ENCODE data around the gene TMEM221. TPM values are rescaled to one million over a fixed set of nuclear protein-coding genes. Genes with fewer than 3 reads are reported as not detected.

Gene TMEM221
- total RNA-seq, 1 donor from 2014 or later: not detected

- FAIRE-seq (no peak), DNase-seq (ENCODE audit: low read depth) (no peak)
- Histone ChIP-seq H3K36me3 (ENCODE audit: control insufficient read depth, insufficient read depth, low read length) (no peaks in the 10 kb centered on the region), H3K4me3 (ENCODE audit: low read depth, low read length) (no peak overlapping the region), H3K27me3 (ENCODE audit: control insufficient read depth, insufficient read depth, low read length) (no peaks in the 10 kb centered on the region)
- no peak for TF ChIP-seq CTCF (IDR thresholded peaks at IDR 0.05; ENCODE audit: insufficient read depth, low read length, severe bottlenecking)
Measured at GRCh38 chr19:17411801-17412200, 36.7 kb downstream of the TMEM221 start.

DNA sequence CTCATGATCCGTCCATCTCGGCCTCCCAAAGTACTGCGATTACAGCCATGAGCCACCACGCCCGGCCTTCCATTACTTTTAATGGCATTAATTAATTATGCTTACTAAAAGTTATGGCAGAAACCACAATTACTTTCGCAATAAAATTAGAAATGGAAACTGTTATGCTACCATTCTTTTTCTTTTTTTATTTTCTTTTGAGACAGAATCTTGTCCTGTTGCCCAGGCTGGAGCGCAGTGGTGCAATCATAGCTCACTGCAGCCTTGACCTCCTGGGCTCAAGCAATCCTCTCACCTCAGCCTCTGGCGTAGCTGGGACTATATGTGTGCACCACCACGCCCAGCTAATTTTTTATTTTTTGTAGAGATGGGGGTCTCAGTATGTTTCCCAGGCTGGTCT, 38.5 kb downstream of the TMEM221 start:
- H3K4me3 ChIP-seq (ENCODE audit: low read depth, low read length): no peak overlapping the region
- no peak for TF ChIP-seq CTCF (IDR thresholded peaks at IDR 0.05; ENCODE audit: insufficient read depth, low read length, severe bottlenecking)
- H3K27me3 ChIP-seq (ENCODE audit: control insufficient read depth, insufficient read depth, low read length): no peaks in the 10 kb centered on the region
- FAIRE-seq: no peak
- no peaks in the 10 kb centered on the region for H3K36me3 ChIP-seq (ENCODE audit: control insufficient read depth, insufficient read depth, low read length)
- DNase-seq (ENCODE audit: low read depth): no peak

DNA sequence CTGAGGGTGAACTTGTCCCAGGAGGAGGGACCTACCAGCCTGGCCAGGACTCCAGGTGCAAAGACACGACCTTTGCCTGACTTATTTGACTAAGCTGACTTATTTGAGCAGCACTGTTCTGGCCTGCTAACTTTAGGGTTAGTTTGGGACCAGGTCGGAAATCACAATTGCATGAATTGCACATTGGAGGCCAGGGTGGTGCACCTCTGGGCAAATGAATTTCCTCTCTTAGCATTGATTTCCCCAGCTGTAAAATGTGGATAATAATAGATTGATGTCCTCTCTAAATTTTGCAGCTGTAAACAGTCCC, 41.6 kb downstream of the TMEM221 start:
- DNase-seq (ENCODE audit: low read depth): no peak
- FAIRE-seq: no peak
- Histone ChIP-seq H3K4me3 (ENCODE audit: low read depth, low read length) (no peak overlapping the region), H3K36me3 (ENCODE audit: control insufficient read depth, insufficient read depth, low read length) (no peaks in the 10 kb centered on the region), H3K27me3 (ENCODE audit: control insufficient read depth, insufficient read depth, low read length) (no peaks in the 10 kb centered on the region)
- no peak for TF ChIP-seq CTCF (IDR thresholded peaks at IDR 0.05; ENCODE audit: insufficient read depth, low read length, severe bottlenecking)

DNA sequence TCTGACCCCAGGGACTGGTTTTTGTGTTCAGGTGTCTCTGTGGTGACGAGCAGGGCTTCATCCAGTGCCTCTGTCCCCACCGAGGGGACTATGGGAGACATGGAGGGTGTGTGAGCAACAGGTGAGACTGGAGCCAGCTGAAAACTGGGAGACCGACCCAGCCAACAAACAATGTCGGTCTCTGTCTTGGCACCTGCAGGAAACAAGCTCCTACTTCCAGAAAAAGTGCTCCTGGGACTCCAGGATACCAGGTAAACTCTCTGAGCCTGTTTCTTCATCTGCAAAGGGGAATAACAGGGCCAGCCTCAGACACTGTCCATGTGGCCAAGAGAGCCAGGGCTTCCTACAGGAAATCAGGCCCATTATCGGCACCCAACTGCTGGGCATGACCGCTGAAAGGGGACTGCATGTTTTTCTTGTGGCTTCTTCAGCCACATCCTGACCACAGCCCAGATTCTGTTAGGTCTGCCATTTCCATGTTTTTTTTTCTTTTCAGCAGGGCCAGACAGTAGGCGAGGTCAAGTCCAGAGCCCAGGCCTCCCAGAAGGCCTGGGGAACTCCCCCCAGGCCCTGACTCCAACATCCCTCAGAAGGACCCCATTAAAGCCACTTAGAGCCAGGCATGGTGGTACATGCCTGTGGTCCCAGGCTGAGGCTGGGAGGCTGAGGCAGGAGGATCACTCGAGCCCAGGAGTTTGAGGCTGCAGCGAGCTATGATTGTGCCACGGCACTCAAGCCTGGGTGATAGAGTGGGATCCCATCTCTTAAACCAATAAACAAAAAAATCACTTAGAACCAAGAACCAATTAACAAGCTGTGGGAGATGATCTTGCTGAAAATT, 42.2 kb downstream of the TMEM221 start:
- DNase-seq (ENCODE audit: low read depth): no peak
- no peak for FAIRE-seq
- TF ChIP-seq CTCF (IDR thresholded peaks at IDR 0.05; ENCODE audit: insufficient read depth, low read length, severe bottlenecking): no peak
- Histone ChIP-seq H3K36me3 (ENCODE audit: control insufficient read depth, insufficient read depth, low read length) (no peaks in the 10 kb centered on the region), H3K27me3 (ENCODE audit: control insufficient read depth, insufficient read depth, low read length) (no peaks in the 10 kb centered on the region), H3K4me3 (ENCODE audit: low read depth, low read length) (no peak overlapping the region)

GRCh38 chr19:17405250-17406045, 43.0 kb downstream of the TMEM221 start, which contains the start of gene BST2:
TSS of gene BST2 (minus strand) at chr19:17405630. CDS start at chr19:17405575, 55 bp downstream.
- FAIRE-seq (no peak), DNase-seq (ENCODE audit: low read depth) (no peak)
- no peak for TF ChIP-seq CTCF (IDR thresholded peaks at IDR 0.05; ENCODE audit: insufficient read depth, low read length, severe bottlenecking)
- Histone ChIP-seq H3K36me3 (ENCODE audit: control insufficient read depth, insufficient read depth, low read length) (no peaks in the 10 kb centered on the region), H3K27me3 (ENCODE audit: control insufficient read depth, insufficient read depth, low read length) (no peaks in the 10 kb centered on the region), H3K4me3 (ENCODE audit: low read depth, low read length) (no peak within 1 kb of the TSS)
